HTERT RPE-1 (cell line): Measurements from ENCODE around the gene RPS2.
"Not testable (repeated sequence)": the region's sequence is repeated elsewhere in the genome, so short reads cannot be mapped to it uniquely, and the experiment has no call there.

ENCODE experiments used
- in situ Hi-C: fragments of 300-500 bp; cut with MboI; formaldehyde crosslinking; loops from 4 replicates; pipeline ENCODE4 v1.14.3; 2020; ENCODE audit warnings: low sequenced_read_pairs

The RPS2 gene

DNA sequence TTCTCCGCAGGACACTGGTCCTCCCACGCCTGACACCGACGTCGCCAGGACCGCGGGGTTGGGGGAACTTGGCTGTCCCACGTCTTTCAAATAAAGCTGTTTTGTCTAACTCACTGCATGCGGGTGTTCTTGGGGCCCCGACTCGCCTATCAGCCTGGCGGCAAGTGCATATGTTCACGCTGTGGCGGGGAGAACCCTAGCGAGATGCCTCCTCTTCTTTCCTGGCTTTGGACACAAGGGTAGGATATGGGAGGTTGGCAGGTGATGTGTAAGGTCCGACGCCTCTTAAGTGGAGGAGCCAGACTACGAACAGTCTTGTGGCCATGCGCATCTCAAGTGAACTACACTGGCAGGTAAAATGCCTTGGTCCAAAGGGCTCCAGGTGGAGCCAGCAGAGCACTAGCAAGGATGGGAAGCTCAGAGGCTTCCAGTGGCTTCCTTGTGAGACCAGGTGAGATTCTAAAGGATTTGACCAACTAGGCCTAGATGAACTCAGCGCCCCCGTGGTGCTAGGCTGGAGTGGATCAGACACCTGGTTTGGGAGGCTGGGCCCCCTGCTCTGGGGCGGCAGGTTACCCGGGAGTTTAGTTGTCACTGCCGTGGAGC, 873 bp upstream of the RPS2 start:
- in situ Hi-C loops: no loop called here

DNA sequence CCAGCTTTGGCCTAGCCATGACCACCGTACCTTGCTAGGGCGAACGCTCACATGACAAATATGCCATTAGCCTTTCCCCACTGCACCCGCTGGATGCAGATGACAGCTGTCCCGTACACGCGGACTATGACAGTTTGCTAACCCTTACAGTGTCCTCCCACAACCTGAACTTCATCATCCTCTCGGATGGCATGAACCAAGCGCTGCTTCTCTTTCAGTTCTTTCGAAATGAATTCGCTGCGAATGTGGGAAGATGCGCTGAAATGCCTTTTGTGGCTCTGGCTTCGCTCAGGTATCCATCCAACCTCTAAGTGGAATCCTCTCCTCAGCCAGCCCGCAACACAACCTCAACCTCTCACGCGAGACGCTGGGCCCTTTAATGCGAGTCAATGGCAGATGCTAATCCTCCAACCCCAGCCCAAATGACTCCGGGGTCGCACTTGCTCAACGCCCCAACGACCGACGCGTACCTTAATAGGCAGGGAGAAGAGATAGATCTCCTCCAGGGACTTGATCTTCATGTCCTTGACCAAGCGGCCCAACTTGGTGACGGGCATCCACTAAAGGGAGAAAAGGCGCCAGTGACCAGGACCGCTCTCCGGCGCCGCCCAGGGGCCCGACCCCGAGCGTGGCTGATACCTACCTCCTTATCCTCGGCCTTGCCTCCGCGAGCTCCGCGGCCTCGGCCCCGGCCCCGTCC, 670 bp downstream of the RPS2 start:
- in situ Hi-C loops: no loop called here

GRCh38 chr16:1962161-1963153, 2.2 kb downstream of the RPS2 start:
- in situ Hi-C loops: not testable (repeated sequence)

GRCh38 chr16:1961651-1962067, 3.0 kb downstream of the RPS2 start:
- in situ Hi-C loops: no loop called here

DNA sequence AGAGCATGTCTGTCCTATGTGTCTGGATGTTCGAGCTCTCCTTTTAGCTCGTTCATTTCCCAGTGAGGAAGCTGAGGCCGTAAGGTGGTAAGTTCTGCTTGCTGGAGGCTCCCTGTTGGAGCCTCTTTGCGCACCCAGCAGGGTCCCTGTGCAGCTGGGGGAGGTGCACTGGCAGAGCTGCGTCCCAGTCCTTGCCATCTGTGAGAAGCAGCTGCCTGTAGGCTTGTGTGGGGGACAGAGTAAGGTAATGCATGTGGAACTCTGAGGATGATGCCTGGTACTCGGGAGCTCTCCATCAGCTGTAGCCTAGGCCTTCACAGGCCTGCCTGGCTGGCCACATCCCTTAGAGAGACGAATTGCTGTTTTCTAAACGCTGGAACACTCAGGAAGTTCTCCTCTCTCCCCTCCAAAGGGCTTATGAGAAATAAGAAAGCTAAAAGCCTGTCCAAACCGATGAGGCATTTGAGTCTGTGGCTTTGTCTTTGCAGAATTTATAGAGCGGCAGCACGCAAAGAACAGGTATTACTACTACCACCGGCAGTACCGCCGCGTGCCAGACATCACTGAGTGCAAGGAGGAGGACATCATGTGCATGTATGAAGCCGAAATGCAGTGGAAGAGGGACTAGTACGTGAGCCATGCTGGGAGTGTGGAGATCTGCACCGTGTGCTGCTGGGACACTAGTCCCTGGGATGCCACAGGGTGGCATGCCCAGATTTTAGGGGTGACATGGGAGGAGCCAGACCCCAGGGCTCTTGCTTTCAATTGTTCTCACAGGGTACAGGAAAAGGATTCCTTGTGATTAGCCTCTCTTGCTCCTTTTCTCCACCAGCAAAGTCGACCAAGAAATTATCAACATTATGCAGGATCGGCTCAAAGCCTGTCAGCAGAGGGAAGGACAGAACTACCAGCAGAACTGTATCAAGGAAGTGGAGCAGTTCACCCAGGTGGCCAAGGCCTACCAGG, 3.7 kb downstream of the RPS2 start:
- in situ Hi-C loops: no loop called here

GRCh38 chr16:1959269-1960039, 5.2 kb downstream of the RPS2 start, which contains the start of gene NDUFB10:
NDUFB10 (plus strand) TSS chr16:1959538; CDS start chr16:1959625, 87 bp downstream.
- in situ Hi-C loops: no loop called here

GRCh38 chr16:1958715-1959268, 5.8 kb downstream of the RPS2 start:
- in situ Hi-C loops: no loop called here

GRCh38 chr16:1958143-1958491, 6.5 kb downstream of the RPS2 start:
- in situ Hi-C loops: not testable (repeated sequence)

DNA sequence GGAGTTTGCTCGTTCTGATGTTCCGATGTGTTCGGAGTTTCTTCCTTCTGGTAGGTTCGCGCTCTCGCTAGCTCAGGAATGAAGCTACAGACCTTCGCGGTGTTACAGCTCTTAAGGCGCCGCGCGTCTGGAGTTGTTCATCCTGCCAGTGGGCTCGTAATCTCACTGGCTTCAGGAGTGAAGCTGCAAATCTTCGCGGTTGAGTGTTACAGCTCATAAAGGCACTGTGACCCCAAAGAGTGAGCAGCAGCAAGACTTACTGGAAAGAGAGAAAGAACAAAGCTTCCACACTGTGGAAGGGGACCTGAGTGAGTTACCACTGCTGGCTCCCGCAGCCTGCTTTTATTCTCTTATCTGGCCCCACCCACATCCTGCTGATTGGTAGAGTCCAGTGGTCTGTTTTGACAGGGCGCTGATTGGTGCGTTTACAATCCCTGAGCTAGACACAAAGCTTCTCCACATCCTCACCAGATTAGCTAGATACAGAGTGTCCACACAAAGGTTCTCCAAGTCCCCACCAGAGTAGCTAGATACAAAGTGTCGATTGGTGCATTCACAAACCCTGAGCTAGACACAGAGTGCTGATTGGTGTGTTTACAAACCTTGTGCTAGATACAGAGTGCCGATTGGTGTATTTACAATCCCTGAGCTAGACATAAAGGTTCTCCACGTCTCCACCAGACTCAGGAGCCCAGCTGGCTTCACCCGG, 7.0 kb downstream of the RPS2 start:
- in situ Hi-C loops: not testable (repeated sequence)

DNA sequence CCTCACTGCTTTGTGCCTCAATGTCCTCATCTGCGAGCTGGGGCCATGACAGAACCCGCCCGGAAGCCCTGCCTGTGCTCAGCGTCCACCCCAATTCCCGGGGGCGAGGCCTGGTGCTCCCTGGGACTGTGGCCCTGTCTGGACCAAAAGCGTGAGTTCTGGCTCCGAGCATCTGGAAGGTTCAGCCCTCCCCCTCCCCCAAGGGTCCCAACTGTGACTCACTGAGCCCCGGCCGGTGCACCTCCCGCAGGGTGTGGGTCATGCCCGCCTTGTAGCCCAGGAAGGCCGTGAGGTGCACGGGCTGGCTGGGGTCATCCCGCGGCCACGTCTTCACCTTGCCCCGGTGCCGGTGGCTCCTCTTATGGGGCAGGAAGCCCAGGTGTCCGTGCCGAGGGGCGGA, 10.9 kb downstream of the RPS2 start:
- in situ Hi-C loops: no loop called here

DNA sequence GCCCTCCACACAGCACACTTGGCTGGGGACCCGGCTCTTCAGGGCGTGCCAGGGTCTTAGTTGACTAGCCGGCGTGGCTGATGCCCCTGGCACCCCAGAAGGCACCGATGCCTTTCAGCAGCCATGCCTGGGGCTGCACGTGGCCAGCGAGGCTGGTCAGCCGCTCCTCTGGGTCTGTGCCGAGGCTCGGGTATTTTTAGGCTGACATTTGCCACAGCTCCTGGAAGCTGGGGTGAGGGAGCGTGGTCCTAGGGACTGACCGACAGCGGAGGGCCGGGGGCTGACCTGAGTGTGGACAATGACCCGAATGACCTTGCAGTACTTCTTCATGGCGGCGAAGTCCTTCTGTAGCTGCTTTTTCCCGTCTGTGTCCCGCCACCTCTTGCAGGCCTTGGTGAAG, 14.1 kb downstream of the RPS2 start:
- in situ Hi-C loops: no loop called here

- in situ Hi-C loops: no loop called here
Measured at GRCh38 chr16:1950047-1950446, 14.6 kb downstream of the RPS2 start.

DNA sequence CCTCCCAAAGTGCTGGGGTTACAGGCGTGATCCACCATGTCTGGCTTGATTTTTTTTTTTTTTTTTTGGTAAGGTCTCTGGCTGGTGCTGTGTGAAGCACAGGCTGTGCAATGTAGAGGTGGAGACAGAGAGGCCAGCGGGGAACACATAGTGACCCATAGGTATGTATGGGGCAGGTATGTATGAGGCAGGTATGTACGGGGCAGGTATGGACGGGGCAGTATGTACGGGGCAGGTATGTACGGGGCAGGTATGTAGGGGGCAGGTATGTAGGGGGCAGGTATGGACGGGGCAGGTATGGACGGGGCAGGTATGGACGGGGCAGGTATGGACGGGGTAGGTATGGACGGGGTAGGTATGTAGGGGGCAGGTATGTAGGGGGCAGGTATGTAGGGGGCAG, 15.1 kb downstream of the RPS2 start:
- in situ Hi-C loops: no loop called here

- in situ Hi-C loops: no loop called here
Measured at GRCh38 chr16:1947369-1947670, 17.3 kb downstream of the RPS2 start.

GRCh38 chr16:1946495-1947368, 17.9 kb downstream of the RPS2 start:
- in situ Hi-C loops: no loop called here

GRCh38 chr16:1945559-1946391, 18.9 kb downstream of the RPS2 start:
- in situ Hi-C loops: no loop called here

GRCh38 chr16:1944612-1945199, 19.9 kb downstream of the RPS2 start:
- in situ Hi-C loops: no loop called here
